ENCODE data around the gene AP1S1. TPM values are rescaled to one million over a fixed set of nuclear protein-coding genes. Genes with fewer than 3 reads are reported as not detected.

Gene AP1S1
- total and polyA plus RNA-seq, 7 donors = 15.8 to 135 (median 31.4) TPM

GRCh38 chr7:101177644-101178043, 23.4 kb downstream of the AP1S1 start:
- H3K27me3 ChIP-seq = peaks cover 57 to 100% (median 96%) of the 10 kb centered on the region in 3 donors
- WGBS, 2 donors = 79 to 81% methylated on average over 2 of the region's 2 CpGs
- H3K27ac ChIP-seq = no peak overlapping the region
- no peaks in the 10 kb centered on the region for H3K36me3 ChIP-seq
- intact Hi-C loops (cut with DNase I) = no loop called here
- H3K4me3 ChIP-seq = no peak overlapping the region
- peaks cover 0 to 35% (median 27%) of the 10 kb centered on the region in 4 donors for H3K4me1 ChIP-seq
- H3K9me3 ChIP-seq = no peaks in the 10 kb centered on the region
- no peak for TF ChIP-seq CTCF (IDR thresholded peaks at IDR 0.05)
- no peak for TF ChIP-seq POLR2AphosphoS5 (IDR thresholded peaks at IDR 0.05)
- no peak for TF ChIP-seq EP300 (IDR thresholded peaks at IDR 0.05)
- no peak for TF ChIP-seq POLR2A (IDR thresholded peaks at IDR 0.05)
- DNase-seq = no peak

GRCh38 chr7:101179117-101179516, 24.8 kb downstream of the AP1S1 start:
- H3K36me3 ChIP-seq = no peaks in the 10 kb centered on the region
- no peak for TF ChIP-seq CTCF (IDR thresholded peaks at IDR 0.05)
- no peak for TF ChIP-seq EP300 (IDR thresholded peaks at IDR 0.05)
- no peak for TF ChIP-seq POLR2A (IDR thresholded peaks at IDR 0.05)
- TF ChIP-seq POLR2AphosphoS5 (IDR thresholded peaks at IDR 0.05) = no peak
- no peaks in the 10 kb centered on the region for H3K9me3 ChIP-seq
- 2% methylated on average over 20 of the region's 20 CpGs for WGBS, 2 donors
- peaks cover 0 to 20% (median 17%) of the 10 kb centered on the region in 4 donors for H3K4me1 ChIP-seq
- intact Hi-C loops (cut with DNase I) = no loop called here
- H3K27me3 ChIP-seq = peaks cover 42 to 99% (median 93%) of the 10 kb centered on the region in 3 donors
- no peak overlapping the region for H3K27ac ChIP-seq
- no peak for DNase-seq
- no peak overlapping the region for H3K4me3 ChIP-seq

- H3K9me3 ChIP-seq = no peaks in the 10 kb centered on the region
- H3K4me1 ChIP-seq = peaks cover 0 to 17% (median 15%) of the 10 kb centered on the region in 4 donors
- TF ChIP-seq CTCF (IDR thresholded peaks at IDR 0.05) (no peak), POLR2A (IDR thresholded peaks at IDR 0.05) (no peak), EP300 (IDR thresholded peaks at IDR 0.05) (no peak), POLR2AphosphoS5 (IDR thresholded peaks at IDR 0.05) (no peak)
- no peak for DNase-seq
- 3 to 6% methylated on average over 27 of the region's 27 CpGs for WGBS, 2 donors
- H3K36me3 ChIP-seq = no peaks in the 10 kb centered on the region
- H3K27me3 ChIP-seq = peaks cover 36 to 99% (median 91%) of the 10 kb centered on the region in 3 donors
- intact Hi-C loops (cut with DNase I) = no loop called here
- no peak overlapping the region for H3K27ac ChIP-seq
- H3K4me3 ChIP-seq = no peak overlapping the region
Measured at GRCh38 chr7:101179713-101180112, 25.4 kb downstream of the AP1S1 start.

GRCh38 chr7:101180130-101180755, 26.0 kb downstream of the AP1S1 start, which contains the start of gene NAT16:
NAT16 (minus strand) TSS chr7:101180293; CDS start chr7:101174807, 5,486 bp downstream.
- peaks cover 32 to 94% (median 86%) of the 10 kb centered on the region in 3 donors for H3K27me3 ChIP-seq
- intact Hi-C loops (cut with DNase I) = no loop called here
- no peak for TF ChIP-seq EP300 (IDR thresholded peaks at IDR 0.05)
- TF ChIP-seq CTCF (IDR thresholded peaks at IDR 0.05) = no peak
- TF ChIP-seq POLR2A (IDR thresholded peaks at IDR 0.05) = no peak
- peaks cover 0 to 17% (median 15%) of the 10 kb centered on the region in 4 donors for H3K4me1 ChIP-seq
- H3K36me3 ChIP-seq = no peaks in the 10 kb centered on the region
- no peak within 1 kb of the TSS for H3K27ac ChIP-seq
- no peak within 1 kb of the TSS for H3K4me3 ChIP-seq
- no peak for DNase-seq
- WGBS, 2 donors = 5% methylated on average over 56 of the region's 56 CpGs
- no peaks in the 10 kb centered on the region for H3K9me3 ChIP-seq
